GM21360 (cell line): ENCODE measurements around the gene RAB17.

Experiments used
- ATAC-seq: cut with Tn5 transposase; IDR thresholded peaks from one replicate; pipeline ENCODE4 v1.9.1; 2021; ENCODE audit warnings: mild to moderate bottlenecking, moderate library complexity; ENCODE audit not compliant: unreplicated experiment

Gene RAB17, protein sequence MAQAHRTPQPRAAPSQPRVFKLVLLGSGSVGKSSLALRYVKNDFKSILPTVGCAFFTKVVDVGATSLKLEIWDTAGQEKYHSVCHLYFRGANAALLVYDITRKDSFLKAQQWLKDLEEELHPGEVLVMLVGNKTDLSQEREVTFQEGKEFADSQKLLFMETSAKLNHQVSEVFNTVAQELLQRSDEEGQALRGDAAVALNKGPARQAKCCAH

DNA sequence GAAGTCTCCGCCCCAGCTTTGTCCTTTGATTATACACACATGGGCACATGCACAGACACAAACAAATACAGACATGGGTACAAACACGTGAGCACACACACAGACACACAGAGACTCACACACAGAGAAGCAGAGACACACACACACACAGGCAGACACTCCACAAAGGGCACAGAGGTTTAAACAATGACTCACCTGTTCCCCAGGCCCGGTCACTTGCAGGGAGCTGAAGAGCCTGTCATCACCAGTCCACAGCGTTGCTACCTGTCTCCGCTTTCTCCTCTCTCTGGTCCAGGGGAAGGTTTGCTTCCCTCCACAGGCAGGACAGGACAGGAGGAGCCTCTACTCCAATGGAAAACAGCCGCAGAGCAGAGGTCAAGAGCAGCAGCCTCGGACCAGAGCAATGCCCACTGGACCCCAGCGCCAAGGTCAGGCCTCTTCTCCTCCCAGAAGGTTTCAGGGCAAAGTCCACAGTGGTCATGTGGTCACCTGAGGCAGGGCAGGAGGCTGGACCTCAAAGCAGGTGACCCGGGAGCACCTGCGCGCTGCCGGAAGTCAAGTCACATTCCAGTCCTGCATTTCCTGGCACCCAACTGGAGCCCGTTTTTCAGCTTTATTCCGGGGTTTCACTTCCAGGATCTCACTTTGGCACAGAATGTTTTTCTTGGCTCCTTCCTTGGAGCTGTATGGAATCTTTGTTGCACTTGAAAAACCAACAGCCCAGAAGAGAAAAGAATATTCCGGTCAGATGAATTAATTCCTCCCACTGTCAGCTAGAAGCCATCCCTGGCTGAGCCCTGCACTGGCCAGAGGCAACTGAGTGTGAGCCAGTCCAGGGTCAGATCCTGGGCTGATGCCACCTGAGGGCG is at the start of gene RAB17:
RAB17 (minus strand) TSS at position 463 of the 869 bp plus-strand sequence. CDS start 4,580 bp downstream, outside the sequence.
- no peak for ATAC-seq

DNA sequence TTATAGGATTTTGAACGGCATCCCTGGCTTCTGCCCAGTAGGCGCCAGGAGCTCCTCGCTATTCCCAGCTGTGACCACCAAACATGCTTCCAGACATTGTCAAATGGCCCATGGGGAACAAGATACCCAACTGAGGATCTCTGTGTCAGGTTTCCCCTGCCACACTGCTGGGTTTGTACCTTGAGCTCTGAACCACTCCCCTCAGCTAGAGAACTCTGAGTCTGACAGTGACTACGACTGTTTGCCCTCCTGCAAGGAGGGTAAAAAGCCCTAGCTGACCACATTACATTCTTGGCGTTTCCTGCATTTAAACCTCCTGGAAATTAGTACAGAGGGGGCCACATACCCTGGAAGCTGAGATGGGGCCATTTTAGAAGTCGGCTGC is 49.3 kb upstream of the RAB17 start:
- no peak for ATAC-seq

DNA sequence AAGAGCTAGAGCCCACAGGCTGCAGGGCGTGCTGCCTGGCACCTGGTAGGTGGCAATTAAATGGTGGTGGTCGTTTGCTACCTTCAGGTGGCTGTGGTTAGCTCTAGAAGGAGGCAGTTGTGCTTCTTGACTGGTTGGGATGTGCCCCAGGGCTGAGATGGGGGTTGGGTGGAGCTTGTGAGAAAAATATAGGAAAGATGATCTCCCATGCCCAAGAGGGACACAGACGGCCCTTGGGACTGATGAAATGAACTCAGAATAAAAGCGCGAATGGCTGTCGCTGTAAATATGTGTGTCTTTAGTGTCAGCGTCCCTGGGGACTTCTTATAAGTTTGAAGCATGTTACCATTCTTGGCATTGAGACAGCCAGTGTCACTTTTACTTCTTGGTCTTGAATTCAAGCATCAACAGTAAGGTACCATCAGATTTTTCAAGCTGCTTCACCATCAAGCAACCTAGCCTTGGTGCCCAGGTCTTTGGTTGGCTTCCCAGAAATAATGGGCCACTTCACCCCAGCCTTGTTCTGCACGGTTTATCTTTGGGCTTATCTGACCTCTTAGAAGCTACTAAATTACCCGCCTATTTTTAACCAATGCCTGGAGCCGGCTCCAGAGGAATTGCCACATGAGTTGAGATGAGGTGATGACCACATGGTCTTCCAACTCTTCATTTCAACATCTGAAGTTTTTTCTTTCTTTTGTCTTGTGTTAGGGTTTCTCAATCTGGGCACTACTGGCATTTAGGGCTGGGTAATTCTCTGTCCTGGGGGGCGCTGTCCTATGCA is 48.7 kb upstream of the RAB17 start:
- no peak for ATAC-seq

DNA sequence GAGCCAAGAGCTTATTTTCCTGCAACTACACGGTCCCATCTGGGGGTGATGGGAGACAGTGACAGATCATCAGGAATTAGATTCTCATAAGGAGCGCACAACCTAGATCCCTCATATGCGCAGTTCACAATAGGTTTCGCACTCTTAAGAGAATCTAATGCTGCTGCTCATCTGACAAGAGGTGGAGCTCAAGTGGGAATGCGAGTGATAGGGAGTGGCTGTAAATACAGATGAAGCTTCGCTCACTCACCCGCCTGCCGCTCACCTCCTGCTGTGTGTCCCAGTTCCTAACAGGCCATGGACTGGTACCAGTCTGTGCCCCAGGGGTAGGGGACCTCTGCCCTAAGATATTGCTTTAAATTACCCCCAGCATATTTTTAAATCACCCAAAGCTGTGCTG is 47.6 kb upstream of the RAB17 start:
- ATAC-seq: no peak

DNA sequence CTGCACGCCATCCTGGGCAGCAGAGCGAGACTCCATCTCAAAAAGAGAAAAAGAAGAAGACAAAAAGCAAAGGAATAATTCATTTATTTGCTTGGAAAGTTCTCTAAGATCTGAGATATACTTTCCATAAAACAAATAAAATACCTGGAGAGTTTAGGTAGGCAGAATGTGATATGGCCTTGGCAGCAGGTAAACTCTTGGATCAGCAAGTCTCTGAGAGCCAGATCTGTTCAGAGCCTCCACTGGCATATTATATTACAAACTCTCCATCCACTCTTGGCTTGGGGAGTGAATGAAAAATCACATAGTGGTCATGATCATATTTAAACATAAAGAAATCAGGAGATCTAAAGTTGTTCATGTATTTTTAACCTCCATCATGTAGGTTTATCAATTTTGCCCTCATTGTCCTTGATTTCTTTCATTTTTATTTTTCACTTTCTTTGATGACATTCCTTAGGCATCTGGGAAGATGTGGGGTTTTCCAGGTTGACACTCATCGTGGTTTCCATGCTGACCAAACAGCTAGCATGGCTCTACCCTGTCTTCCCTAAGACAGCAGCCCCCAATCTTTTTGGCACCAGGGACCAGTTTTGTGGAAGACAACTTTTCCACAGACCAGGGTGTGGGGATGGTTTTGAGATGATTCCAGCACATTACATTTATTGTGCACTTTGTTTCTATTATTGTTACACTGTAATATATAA is 47.0 kb upstream of the RAB17 start:
- no peak for ATAC-seq

DNA sequence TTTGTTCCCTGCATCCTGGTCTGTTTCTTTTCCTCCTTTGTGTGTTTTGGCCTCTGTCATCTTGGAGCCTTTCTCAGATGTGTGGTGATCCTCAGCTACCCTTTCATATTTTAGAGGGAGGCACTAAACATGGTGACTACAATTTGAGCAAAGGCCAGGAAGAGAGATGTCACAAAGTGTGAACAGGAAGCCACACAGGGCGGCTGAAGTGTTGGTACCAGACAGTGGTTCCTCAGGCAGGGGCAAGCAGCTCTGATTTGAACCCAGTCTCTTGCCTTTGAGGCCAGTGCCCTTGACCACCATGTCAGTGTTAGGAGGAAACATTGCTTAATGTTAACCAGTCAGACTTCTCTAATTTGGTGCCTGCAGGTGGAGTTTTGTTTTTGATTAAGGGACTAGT is 46.0 kb upstream of the RAB17 start:
- no peak for ATAC-seq

DNA sequence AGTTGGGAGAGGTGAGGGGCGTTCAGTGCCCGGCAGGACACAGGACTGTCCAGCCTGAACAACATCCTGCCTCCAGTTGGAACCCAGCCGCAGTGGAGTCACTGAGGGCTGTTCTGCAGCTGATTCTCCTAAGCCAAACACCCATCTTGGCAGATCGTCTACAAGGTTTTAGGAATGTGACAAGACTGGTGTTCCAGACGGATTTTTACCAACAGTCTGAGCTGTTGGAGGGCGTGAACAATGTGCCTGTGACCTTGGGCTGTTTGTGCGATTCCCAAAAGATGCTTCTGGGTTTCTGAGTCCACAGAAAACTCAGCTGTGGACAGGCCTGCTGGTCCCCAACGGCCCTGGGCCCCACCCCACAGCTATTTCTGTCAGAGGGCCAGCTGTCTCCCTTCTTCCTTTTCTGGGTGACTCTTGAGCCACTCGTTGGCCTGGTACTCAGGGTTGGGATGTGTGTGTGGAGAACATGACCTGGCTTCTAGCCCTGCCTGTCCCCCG is 42.6 kb upstream of the RAB17 start:
- no peak for ATAC-seq

DNA sequence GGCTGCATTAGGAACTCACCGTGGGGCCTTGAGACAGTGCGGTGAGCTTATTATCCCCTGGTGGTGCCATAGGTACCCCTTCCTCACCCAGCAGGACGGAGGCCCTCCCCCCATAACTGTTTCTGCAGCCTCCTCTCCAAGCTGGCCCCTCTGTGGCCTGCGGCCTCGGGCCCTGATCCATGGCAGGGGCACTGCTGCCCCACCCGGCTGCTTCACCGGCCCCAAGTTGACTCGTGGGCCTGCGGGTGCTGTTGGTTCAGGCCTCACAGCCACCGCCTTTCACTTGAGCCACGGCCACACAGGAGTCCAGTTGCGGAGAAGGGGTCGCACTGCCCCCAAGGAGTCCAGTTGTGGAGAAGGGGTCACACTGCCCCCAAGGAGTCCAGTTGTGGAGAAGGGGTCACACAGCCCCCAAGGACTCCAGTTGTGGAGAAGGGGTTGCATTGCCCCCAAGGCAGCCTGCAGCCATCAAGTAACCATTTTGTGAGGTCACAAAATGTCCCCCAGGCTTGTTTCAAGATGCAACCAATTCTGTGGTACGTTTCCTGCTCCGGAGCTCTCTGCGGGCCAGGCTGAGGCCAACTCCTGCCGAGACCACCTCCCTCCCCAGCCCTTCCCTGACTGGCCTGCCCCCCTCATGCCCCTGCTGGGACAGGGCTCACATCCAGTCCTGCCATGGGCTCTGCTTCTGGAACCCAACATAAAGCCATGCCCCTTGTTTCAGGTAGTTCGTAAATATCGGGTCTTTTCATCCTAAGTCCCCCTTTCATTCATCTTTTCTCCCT is 41.5 kb upstream of the RAB17 start:
- no peak for ATAC-seq

DNA sequence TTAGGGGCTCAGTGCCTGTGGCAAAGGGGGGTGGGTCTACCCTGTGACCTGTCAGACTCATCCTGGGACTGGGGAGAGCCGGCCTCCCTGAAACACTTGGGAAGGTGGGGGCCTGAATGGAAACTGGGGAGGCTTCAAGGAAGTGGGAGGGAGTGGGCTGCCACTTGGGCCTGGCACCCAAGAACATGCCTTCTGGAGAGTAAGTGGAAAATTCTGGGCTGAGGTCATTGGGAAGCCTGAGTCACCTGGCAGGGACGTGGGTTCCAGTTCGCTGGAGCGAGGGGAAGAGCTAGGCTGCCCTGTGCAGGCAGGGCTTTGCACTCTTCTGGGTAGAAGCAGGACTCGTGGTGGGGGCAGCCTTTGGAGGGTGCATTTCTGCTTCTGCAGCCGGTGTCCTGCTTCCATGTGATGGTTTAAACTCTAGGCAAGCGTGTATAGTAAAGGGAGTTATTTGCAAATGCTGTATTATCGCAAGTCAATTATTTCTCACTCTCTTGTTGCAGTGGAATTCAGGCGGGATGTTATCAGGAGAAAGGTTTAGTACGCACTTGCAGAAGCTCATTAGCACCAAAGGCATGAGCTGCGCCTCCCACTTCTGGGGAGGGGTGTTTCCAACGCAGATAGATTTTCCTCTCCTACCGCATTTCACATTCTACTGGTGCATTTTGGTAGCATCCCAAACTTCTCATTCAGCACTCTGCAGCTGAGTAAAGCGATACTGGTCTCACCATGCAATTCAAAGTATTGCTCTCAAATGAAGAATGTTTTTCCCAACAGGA is 40.7 kb upstream of the RAB17 start:
- ATAC-seq: no peak

DNA sequence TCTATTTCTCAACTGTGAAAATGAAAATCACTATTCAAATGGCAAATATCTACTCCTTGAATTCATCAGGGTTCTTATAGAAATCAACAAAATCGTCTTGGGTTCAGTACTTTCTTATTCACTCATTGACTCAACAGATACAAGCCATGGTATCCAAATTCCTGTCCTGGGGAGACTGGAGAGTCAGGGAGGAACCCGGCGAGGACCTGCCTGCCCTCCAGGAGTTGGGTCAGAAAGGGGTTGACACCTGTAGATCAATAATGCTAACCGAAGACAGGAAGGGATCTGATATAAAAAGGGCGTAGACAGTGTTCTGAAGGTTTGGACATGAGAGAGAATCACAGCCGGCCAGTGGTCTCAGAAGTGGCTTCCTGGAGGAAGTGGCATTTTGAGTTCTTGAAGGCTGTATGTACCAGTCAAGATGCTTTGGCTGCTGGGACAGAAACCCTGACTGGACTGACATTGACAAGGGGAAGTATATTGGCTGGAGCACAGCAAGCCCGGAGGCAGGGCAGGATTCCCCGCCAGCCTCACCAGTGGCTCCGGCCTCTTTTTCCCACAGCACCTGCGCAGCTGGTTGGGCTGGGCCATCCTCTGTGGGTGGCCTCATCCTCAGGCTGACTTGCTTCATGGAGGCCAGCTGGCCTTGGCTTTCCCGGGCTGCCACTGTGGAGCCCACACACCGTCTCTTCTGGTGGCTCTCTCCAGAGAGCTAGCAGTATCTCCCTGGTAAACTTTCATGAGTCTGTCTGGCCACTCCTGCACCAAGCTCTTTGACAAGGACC is 39.9 kb upstream of the RAB17 start:
- no peak for ATAC-seq

DNA sequence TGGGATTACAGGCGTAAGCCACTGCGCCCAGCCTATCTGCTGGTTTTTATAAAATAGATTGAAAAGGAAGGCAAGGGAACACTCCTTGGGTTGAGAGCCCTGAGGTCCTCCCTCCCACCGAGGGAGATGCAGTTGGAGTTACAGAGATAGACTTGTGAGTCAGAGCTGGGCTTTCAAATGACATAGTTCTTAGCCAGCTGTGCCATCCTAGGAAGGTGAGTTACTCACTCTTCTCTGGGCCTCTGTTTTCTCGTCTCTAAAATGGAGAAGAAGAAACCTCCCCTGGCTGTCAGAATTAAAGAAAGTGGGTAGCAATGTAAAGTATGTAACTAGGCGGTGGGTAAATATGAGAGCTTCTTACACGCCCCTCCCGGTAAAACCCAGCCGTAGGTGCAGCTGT is 39.2 kb upstream of the RAB17 start:
- no peak for ATAC-seq

DNA sequence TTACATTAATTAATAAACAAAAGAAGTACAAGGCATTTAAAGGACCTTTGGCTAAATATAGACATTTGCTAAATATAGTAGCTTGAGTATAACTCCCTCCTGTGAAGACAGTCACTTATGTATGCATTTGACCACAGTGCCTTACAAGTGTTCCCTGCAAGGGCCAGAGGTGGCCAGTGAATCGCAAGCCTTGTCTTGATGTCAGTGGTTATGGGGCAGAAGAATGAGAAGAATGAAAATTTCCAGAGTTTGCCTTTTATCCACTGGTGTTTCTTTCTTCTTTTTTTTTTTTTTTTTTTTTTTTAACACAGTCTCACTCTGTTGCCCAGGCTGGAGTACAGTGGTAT is 38.6 kb upstream of the RAB17 start:
- ATAC-seq: no peak

DNA sequence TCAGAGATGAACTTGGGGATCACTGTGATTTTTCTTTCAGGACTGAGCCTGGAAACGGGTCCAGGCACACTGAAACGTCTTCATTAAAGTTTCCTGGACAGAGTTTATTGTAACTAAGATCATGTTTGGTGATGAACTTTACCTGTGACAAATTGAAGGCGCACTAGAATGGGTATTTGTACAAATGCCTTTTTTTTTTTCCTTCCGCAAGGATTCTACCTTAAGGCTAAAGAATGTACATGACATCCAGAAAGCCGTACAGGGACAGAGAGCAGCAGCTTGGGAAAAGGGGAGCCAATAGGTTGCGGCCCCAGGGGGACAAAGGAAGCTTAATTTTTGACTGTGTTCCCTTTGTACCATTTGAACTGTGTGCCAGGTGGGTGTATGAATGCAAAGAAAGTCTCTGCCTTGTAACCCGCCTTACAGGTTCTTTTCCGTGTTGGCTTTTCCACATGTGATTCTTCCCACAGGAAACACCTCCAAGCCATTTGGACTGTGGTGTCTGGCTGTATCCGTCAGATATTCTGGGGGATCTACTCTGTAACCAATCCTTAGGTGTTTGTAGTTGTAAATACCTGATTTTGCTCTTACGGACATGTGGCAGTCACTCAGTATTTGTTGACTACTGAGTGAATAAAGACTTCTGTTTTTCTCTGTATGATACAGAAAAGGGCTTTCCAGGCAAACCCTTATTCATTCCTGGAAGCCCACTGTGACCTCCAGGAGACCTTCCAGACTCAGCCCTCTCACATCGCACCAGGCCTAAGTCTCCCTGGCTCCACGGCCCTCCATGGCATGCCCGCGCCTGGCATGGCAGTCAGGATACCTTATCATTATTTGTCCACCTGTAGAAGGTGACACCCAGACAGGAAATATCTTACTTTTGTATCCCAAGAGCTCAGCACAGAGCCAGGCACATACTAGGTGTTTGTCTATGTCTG is 38.0 kb upstream of the RAB17 start:
- ATAC-seq: no peak

DNA sequence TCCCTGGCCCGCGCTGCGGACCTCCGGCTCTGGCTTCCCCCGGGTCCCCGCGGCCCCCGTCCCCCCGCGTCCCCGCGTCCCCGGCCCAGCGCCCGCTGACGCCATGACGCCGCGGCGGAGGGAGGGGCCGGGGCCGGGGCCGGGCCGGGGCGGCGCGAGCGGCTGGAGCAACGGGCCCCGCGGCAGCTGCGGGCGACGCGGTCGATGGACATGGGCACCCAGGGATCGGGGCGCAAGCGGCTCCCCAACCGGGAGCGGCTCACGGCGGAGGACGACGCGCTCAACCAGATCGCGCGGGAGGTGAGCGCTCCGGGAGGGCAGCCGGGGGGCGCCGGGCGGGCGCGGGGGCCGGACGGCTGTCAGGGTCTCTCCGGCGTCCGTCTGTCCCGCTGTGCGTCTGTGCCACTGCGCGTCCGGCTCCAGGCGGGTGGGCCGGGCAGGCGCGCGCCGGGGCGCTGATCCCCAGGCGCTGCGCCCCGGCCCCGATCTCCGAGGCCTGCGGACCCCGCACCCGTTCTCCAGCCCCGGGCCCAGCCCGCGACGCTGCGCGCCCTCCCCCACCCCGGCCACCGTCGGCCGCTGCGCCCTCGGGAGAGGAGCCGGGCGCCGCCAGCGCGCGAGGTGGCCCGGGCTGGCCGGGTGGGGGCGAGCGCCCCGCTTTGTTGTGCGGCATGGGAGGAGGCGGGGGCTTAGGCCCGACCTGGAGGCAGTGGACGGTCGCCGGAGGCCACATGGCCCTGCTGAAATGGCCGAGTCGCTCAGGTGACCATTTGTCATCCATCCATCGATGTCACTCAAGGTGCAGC is 37.1 kb upstream of the RAB17 start, which contains the start of gene LRRFIP1:
LRRFIP1 (plus strand) TSS at position 147 of the 806 bp plus-strand sequence; CDS start at position 205, 58 bp downstream.
- ATAC-seq: no peak

DNA sequence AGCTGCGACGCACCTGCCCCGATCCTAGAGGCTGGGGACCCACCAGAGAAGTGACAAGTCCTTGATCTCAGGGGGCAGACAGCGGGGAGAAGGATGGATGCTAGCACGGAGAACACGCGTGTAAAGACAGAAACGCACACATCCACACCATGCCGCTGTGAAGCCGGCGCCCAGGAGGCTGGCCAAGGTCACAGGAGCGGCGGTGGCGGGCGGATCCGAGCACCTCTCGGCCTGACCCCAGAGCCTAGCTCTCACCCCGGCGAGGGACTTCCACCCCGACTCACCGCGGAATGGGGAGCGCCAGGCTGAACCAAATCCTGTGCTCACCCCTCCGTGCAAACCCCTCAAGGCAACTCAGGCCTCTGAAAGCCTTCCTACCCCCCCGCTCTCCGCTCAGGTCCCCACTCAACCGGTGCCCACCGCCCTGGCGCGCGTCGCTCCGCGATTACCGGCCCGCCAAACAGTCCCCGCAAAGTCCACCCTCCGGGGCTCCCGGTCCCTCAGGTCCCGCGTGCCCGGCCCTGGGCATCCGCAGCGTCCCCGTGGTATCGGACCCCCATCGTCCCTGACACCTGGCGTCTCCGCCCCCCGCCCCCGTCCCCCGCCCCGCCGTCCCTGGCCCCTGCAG is 36.4 kb upstream of the RAB17 start:
- no peak for ATAC-seq

DNA sequence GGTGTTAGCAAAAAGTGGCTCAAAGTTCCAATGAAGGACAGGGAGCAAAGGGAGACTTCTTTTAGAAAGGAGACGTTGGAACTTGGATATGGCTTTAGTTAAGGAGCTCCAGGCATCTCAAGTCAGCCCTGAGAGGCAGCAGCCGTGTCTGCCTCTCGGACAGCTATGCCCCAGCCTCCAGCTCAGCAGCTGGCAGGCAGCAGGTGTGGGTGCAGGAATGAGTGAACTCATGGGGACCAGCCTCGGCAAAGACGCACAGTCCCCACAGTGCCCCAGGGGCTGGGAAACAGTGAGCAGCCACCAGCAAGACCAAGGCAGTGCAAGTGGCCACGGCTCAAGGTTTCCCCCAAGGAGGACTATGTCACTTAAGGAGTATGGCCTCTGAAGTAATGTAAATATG is 35.2 kb upstream of the RAB17 start:
- ATAC-seq: no peak
